Transverse colon (tissue), 4 donors: Measurements from ENCODE around the gene CCDC6.

ENCODE experiments used
- POLR2AphosphoS5 ChIP-seq, 3 donors: sonication (generic); formaldehyde crosslinking; IDR thresholded peaks; one replicate each; pipeline ENCODE4 v1.6.1; 2016; ENCODE audit warnings: antibody characterized with exemption in 3 of 3
- TF ChIP-seq, protein P1 (sequence below), 5 experiments: fragments of 200-600 bp in 3 of 5; fragments of 450-650 bp in 2 of 5; sonication (generic) in 3 of 5; IDR thresholded peaks; 1 replicate in 2 of 5; 2 replicates in 3 of 5; pipeline ENCODE4 v1.5.1; 2016 to 2017; ENCODE audit warnings: antibody characterized with exemption in 5 of 5, inconsistent platforms in 3 of 5, mild to moderate bottlenecking in 2 of 5, moderate library complexity in 1 of 5

DNA sequence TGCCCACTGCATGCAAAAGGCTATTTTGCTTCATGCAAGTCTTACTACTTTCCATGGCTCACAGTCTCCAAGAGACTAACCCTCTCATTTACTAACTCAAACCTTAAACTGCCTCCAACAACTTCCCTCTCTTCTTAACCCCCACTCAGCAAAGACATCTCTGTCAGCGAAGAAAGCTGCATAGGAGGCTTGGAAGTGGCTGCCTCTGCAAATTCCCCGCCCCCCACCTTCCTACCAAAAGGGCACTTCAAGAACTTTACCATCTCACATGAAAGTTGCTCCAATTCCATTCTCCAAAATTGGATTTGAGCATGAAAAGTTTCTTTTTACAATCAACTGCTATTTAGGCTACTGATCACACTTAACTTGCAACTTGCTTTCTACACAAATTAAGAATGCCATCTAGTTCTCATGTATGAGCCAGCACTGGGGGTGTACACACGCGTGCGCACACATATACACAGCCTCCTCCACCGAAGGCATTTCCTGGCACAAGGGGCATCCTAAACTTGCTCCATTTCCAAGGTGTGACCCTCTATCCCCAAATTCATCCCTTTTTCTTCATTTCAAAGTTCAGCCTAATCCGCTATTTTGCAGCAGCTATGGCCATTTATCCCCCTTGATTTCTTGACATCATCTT lies 1.8 kb downstream of the CCDC6 start:
- no peak for TF ChIP-seq POLR2AphosphoS5 (IDR thresholded peaks at IDR 0.05)
- TF ChIP-seq, protein P1, sequence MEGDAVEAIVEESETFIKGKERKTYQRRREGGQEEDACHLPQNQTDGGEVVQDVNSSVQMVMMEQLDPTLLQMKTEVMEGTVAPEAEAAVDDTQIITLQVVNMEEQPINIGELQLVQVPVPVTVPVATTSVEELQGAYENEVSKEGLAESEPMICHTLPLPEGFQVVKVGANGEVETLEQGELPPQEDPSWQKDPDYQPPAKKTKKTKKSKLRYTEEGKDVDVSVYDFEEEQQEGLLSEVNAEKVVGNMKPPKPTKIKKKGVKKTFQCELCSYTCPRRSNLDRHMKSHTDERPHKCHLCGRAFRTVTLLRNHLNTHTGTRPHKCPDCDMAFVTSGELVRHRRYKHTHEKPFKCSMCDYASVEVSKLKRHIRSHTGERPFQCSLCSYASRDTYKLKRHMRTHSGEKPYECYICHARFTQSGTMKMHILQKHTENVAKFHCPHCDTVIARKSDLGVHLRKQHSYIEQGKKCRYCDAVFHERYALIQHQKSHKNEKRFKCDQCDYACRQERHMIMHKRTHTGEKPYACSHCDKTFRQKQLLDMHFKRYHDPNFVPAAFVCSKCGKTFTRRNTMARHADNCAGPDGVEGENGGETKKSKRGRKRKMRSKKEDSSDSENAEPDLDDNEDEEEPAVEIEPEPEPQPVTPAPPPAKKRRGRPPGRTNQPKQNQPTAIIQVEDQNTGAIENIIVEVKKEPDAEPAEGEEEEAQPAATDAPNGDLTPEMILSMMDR (IDR thresholded peaks at IDR 0.05), result no peak
